Measurements from ENCODE around the gene SAMD5.

SAMD5 gene

GRCh38 chr6:147569788-147570187, 61.3 kb downstream of the SAMD5 start:
- no peak for DNase-seq

DNA sequence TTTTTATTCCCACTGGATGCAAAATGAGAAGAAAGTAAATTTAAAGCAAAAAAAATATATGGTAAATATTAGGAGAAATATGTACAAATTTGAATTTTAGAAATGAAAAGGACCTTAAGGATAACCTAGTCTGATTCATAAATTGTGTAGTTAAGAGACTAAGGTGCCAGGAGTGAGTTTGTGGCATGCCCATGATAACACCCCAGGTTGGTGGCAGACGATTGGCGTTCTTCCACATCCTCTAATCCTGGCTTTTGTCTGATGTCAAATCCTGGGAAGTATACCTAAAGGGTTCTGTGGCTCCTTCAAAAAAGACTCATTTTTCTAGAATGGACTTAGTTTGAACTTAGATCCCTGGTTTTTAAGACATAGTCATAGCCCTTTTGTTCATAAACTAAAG, 62.2 kb downstream of the SAMD5 start:
- DNase-seq = no peak

GRCh38 chr6:147577488-147577887, 69.0 kb downstream of the SAMD5 start:
- DNase-seq = no peak

- DNase-seq = no peak
Observed at GRCh38 chr6:147578159-147578558, 69.7 kb downstream of the SAMD5 start.

GRCh38 chr6:147578883-147579282, 70.4 kb downstream of the SAMD5 start:
- DNase-seq = no peak

DNA sequence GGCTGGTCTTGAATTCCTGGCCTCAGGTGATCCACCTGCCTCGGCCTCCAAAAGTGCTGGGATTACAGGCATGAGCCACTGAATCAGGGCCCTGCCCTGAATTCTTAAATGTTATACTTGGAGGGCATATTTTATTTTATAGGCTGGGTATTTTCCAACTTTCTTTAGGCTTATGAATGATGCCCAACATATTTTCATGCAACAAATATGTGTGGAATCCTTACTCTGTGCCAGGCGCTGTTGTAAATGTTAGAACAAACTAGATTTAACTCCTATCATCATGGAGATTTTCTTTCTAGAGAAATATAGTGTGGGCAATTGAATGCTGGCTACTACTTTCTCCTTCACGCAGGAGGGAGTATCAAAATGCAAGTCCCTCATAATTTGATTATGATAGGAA, 71.2 kb downstream of the SAMD5 start:
- no peak for DNase-seq

- no peak for DNase-seq
Observed at GRCh38 chr6:147582991-147583390, 74.5 kb downstream of the SAMD5 start.

DNA sequence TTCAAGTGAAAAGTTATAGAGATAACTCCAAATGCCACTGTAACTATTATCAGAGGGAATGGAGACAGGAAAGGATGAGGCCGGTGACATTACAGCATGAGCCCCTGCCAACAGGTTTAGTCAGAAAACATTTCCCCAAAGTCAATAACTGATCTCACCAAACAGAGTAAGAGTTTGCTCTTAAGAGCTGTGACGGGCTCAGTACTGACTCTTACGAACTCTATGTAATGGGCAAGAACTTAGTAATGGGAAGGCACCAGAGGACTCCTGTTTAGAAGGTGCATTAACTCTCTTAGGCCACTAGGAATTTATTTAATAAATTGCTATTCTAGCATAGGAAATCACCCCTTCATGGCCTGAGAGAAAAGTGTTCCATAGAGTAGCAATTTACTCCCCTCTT, 76.8 kb downstream of the SAMD5 start:
- DNase-seq = no peak

- no peak for DNase-seq
Observed at GRCh38 chr6:147586044-147586443, 77.6 kb downstream of the SAMD5 start.

DNA sequence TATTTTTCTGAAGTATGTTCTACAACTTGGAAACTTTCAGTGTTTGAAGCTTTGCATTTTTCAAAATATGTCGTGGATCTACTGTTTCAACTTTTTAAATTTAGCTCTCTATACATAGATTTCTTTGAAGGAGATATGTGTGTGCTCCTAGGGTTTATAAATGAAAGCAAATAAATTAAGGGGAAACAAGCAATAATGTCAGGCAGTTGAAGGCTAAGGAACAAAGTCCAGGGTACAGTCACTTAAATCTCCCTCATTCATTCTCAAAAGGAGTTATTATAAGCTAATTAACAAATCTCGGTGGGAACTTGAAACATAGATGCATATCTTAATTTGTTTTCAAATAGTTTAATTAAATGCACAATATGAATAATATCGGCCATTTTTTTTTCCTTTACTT, 79.4 kb downstream of the SAMD5 start:
- no peak for DNase-seq

DNA sequence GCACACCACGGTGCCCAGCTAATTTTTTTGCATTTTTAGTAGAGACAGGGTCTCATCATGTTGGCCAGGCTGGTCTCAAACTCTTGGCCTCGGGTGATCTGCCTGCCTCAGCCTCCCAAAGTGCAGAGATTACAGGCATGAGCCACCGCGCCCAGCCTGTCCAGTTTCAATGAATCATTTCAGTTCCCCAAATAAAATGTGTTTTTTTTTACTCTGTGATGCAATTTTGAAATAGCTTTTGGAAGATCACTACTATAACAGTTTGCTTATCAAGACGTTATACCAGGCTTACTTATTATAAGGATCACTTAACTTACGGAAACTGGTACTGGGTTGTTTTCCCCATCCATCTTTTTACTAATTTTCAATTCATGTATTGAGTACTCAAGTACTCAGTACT, 80.0 kb downstream of the SAMD5 start:
- DNase-seq = no peak

- no peak for DNase-seq
Observed at GRCh38 chr6:147589739-147590250, 81.3 kb downstream of the SAMD5 start.

GRCh38 chr6:147595961-147596360, 87.5 kb downstream of the SAMD5 start:
- no peak for DNase-seq

DNA sequence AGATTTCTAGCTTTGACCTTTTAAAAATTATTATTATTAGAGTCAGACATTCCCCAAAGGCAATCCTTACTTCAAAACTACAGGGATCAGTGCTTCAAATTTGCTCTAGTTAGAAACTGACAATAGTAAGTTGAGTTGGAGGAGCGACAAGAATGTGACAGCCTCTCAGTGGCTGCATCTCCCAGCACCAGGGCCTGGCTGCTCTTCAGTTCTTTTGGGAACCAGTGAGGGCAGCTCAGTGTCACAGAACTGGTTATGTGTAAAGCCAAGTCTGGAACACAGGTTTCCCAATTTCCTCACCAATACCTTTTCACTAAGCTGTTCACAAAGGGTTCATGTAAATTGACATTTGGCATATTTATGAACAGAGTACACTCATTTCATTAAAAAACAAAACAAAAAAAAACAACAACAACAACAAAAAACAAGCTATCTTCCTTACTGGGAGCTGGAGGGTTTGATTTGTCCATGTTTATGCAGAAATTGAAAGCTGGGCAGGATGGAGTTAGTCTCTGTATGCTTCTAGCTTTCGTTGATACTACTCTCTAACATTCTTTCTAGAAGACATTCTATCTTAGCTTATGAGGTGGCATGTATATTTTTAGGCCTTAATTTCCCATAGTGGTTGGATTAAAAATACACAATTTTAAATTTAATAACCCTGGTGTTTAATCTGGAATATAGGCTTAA, 95.0 kb downstream of the SAMD5 start:
- no peak for DNase-seq

- DNase-seq = no peak
Observed at GRCh38 chr6:147604373-147604772, 95.9 kb downstream of the SAMD5 start.

GRCh38 chr6:147611992-147612391, 103.5 kb downstream of the SAMD5 start:
- DNase-seq = no peak

GRCh38 chr6:147614501-147614900, 106.0 kb downstream of the SAMD5 start:
- no peak for DNase-seq

DNA sequence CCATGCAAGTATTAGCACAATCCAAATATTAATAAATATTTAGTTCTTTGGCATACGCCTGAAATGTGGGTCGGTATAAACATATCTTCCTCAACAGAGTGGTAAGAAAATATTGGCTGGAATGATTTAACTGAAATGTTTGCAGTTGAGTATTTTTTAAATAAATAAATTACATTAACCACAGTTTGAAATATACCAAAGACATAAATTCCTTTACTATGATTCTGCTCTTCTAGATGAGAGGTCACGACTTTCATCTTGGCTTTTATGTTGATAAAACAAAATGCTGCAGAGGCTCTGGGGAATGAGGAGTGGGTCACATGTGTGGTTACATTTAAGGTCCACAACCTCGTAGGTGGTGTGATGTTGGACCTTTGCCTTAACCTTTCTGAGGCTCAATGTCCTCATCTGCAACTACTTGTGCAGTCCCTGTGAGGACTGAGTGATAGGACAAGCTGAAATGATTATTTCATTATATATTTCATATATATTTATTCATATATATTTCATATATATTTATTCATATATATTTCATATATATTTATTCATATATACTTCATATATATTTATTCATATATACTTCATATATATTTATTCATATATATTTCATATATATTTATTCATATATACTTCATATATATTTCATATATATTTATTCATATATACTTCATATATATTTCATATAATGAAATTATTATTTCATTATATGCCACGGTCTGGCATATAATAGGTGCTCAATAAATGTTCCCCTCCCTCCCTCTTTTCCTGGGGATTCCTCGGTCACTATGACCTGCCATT, 107.4 kb downstream of the SAMD5 start:
- DNase-seq = no peak

GRCh38 chr6:147617366-147617765, 108.9 kb downstream of the SAMD5 start:
- no peak for DNase-seq

DNA sequence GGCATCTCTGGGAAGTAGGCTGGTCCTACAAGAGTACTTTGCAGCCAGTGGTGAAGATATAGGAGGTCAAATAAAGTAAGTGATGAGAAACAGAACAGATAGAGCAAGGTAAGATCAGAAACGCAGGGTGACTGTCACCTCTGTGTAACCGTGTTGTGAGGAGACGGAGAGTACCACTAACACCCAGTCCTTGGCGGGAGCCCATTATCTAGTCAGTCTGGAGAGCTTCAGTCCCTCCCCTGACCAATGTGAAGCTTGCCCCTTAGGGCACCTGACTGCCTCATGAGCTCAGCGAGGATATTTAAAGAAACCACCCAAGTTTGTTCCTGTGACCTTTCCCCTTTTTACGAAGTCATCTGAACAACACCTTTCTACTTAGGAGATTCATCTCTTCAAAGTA, 110.0 kb downstream of the SAMD5 start:
- DNase-seq = no peak

DNA sequence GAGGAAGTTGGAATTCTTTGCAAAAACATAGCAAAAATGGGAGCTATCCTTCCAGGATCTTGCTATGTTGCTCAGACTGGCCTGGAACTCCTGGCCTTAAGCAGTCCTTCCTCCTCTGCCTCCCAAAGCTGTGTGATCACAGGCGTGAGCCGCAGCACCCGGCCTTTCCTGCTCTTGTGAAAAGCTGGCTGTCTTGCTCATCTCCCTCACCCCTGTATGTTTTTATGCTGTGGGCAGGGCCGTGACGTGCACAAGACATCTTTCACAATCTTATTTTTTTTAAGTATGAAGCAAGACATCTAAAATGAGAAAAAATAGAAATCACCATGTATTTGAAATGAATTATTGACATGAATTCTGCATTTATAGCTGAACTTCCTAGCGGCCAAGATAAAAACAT, 110.4 kb downstream of the SAMD5 start:
- no peak for DNase-seq
